ENCODE data around the gene CGREF1. TPM values are rescaled to one million over a fixed set of nuclear protein-coding genes. Genes with fewer than 3 reads are reported as not detected.

Gene CGREF1
- total and polyA plus RNA-seq, 7 donors = 0.68 to 2.6 (median 1.1) TPM; not detected in 2

DNA sequence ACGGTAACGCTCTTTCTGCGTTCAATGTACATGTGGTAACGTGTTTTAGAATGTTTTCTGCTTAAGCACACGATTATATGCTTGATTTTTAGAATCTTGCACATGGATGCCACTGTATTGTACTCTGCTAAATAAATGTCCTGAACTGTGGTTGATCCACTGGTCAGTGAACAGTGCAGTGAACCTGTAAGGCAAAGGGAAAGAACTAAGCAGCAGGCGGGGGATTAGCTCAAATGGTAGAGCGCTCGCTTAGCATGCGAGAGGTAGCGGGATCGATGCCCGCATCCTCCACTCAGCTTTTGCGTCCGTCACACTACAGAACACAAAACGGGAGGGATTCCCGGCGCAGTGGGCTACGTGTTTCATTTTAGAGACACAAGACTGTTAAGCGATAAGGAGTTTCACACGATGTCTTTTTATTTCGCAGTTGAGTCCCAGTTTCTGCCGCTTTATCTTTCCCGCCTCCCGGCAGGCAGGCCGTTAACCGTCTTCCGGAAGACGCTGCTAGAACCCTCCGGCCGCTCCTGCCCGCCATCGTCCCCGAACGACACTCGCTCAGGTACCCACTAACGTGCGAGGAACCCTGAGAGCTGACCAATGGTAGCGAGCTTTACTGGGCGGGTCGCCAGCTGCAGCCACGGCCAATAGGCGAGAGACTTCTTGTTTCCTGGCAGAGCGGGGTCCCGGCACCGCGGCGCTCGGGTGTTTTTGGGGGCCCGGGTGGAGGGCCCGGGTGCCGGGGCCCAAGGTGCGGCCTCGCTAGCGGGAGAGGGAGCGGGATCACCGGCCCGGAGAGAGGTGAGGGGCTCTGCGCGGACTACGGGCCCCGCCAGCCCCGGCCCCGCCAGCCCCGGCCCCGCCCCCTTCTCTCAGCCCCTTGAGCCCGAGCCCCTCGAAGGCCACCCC lies 67.7 kb downstream of the CGREF1 start, which contains the start of gene AGBL5:
TSS of gene AGBL5 (plus strand) at position 673 of the 906 bp plus-strand sequence. CDS start 1,291 bp downstream, outside the sequence.
- Histone ChIP-seq H3K36me3 (peaks cover 12 to 32% (median 17%) of the 10 kb centered on the region in 4 donors), H3K9me3 (no peaks in the 10 kb centered on the region), H3K27me3 (no peaks in the 10 kb centered on the region), H3K27ac (peak within 1 kb of the TSS; percentile 90 to 96 (median 92)), H3K4me1 (peaks cover 0 to 26% (median 17%) of the 10 kb centered on the region in 4 donors), H3K4me3 (peak within 1 kb of the TSS; percentile 77 to 91 (median 84))
- TF ChIP-seq CTCF (IDR thresholded peaks at IDR 0.05) (no peak), POLR2AphosphoS5 (IDR thresholded peaks at IDR 0.05) (peak; percentile 81 to 90 (median 84)), POLR2A (IDR thresholded peaks at IDR 0.05) (peak; percentile 49 to 71)
- intact Hi-C loops (cut with DNase I) = loop anchor here (1.0 kb wide), 4 partner anchors 19 to 35 kb away; partner anchors contain the start of genes KHK, OST4 and TMEM214
- WGBS, 2 donors = 0 to 1% methylated on average over 67 of the region's 67 CpGs
- peak; percentile 99 for DNase-seq

Other genes starting within 250 kb of the CGREF1 start
- gene MAPRE3, start 148.5 kb downstream of the CGREF1 start, total RNA-seq = 10 to 100 TPM in 1 of 4 donors, 1 to 10 TPM in 3; 5.1 to 27.4 (median 8.9) TPM
- 10 to 100 TPM; 15.6 to 73.3 (median 32.1) TPM for gene MAPRE3, start 148.5 kb downstream of the CGREF1 start, polyA plus RNA-seq
- gene TMEM214, start 86.2 kb downstream of the CGREF1 start, total RNA-seq = 10 to 100 TPM; 26.4 to 39.4 (median 35.0) TPM
- gene TMEM214, start 86.2 kb downstream of the CGREF1 start, polyA plus RNA-seq = 10 to 100 TPM; 16.0 to 65.7 (median 16.2) TPM
- gene AGBL5, start 67.5 kb downstream of the CGREF1 start, total RNA-seq = 10 to 100 TPM; 16.8 to 23.3 (median 18.1) TPM
- gene AGBL5, start 67.5 kb downstream of the CGREF1 start, polyA plus RNA-seq = 10 to 100 TPM; 12.4 to 16.2 (median 13.4) TPM
- gene OST4, start 47.5 kb downstream of the CGREF1 start, total RNA-seq = 100 to 1,000 TPM; 244 to 428 (median 382) TPM
- gene OST4, start 47.5 kb downstream of the CGREF1 start, polyA plus RNA-seq = 100 to 1,000 TPM; 366 to 688 (median 635) TPM
- 100 to 1,000 TPM; 156 to 350 (median 279) TPM for gene EMILIN1, start 40.5 kb downstream of the CGREF1 start, total RNA-seq
- gene EMILIN1, start 40.5 kb downstream of the CGREF1 start, polyA plus RNA-seq = 10 to 100 TPM in 1 of 3 donors, 1 to 10 TPM in 2; 4.8 to 50.9 (median 5.3) TPM
- gene KHK, start 32.4 kb downstream of the CGREF1 start, total RNA-seq = 1 to 10 TPM; 1.6 to 5.3 (median 3.8) TPM
- gene KHK, start 32.4 kb downstream of the CGREF1 start, polyA plus RNA-seq = 10 to 100 TPM in 1 of 3 donors, 1 to 10 TPM in 2; 2.4 to 12.7 (median 6.7) TPM
- gene ABHD1, start 4.7 kb upstream of the CGREF1 start, total RNA-seq = not detected
- under 1 TPM in 1 of 3 donors, not detected in 2; 0.15 TPM for gene ABHD1, start 4.7 kb upstream of the CGREF1 start, polyA plus RNA-seq
- 10 to 100 TPM; 47.6 to 58.5 (median 51.6) TPM for gene PREB, start 15.5 kb upstream of the CGREF1 start, total RNA-seq
- 10 to 100 TPM; 28.2 to 50.1 (median 41.8) TPM for gene PREB, start 15.5 kb upstream of the CGREF1 start, polyA plus RNA-seq
- gene PRR30, start 20.3 kb upstream of the CGREF1 start, total RNA-seq = not detected
- not detected for gene PRR30, start 20.3 kb upstream of the CGREF1 start, polyA plus RNA-seq
- gene TCF23, start 29.9 kb upstream of the CGREF1 start, total RNA-seq = not detected
- under 1 TPM in 1 of 3 donors, not detected in 2; 0.03 TPM for gene TCF23, start 29.9 kb upstream of the CGREF1 start, polyA plus RNA-seq
- gene ATRAID, start 92.9 kb upstream of the CGREF1 start, total RNA-seq = 100 to 1,000 TPM; 128 to 226 (median 159) TPM
- gene ATRAID, start 92.9 kb upstream of the CGREF1 start, polyA plus RNA-seq = 10 to 100 TPM; 58.5 to 99.7 (median 73.9) TPM
- gene SLC5A6, start 93.1 kb upstream of the CGREF1 start, total RNA-seq = 10 to 100 TPM in 3 of 4 donors, 1 to 10 TPM in 1; 7.2 to 15.5 (median 12.9) TPM
- 10 to 100 TPM in 1 of 3 donors, 1 to 10 TPM in 2; 2.4 to 26.7 (median 3.5) TPM for gene SLC5A6, start 93.1 kb upstream of the CGREF1 start, polyA plus RNA-seq
- 10 to 100 TPM in 3 of 4 donors, 1 to 10 TPM in 1; 9.1 to 25.2 (median 17.1) TPM for gene CAD, start 98.2 kb upstream of the CGREF1 start, total RNA-seq
- gene CAD, start 98.2 kb upstream of the CGREF1 start, polyA plus RNA-seq = 10 to 100 TPM in 1 of 3 donors, 1 to 10 TPM in 2; 1.8 to 27.4 (median 3.0) TPM
- 1 to 10 TPM in 1 of 4 donors, under 1 TPM in 2, not detected in 1; 0.28 to 1.1 (median 0.68) TPM for gene SLC30A3, start 143.9 kb upstream of the CGREF1 start, total RNA-seq
- under 1 TPM in 2 of 3 donors, not detected in 1; 0.10 to 0.60 TPM for gene SLC30A3, start 143.9 kb upstream of the CGREF1 start, polyA plus RNA-seq
- gene DNAJC5G, start 156.3 kb upstream of the CGREF1 start, total RNA-seq = 1 to 10 TPM in 1 of 4 donors, under 1 TPM in 1, not detected in 2; 0.71 to 1.7 TPM
- gene DNAJC5G, start 156.3 kb upstream of the CGREF1 start, polyA plus RNA-seq = not detected
- under 1 TPM in 1 of 4 donors, not detected in 3; 0.41 TPM for gene TRIM54, start 163.3 kb upstream of the CGREF1 start, total RNA-seq
- gene TRIM54, start 163.3 kb upstream of the CGREF1 start, polyA plus RNA-seq = under 1 TPM in 2 of 3 donors, not detected in 1; 0.16 to 0.46 TPM
- 1 to 10 TPM in 3 of 4 donors, under 1 TPM in 1; 0.71 to 6.5 (median 2.8) TPM for gene UCN, start 189.3 kb upstream of the CGREF1 start, total RNA-seq
- gene UCN, start 189.3 kb upstream of the CGREF1 start, polyA plus RNA-seq = under 1 TPM in 1 of 3 donors, not detected in 2; 0.89 TPM
- 10 to 100 TPM; 48.1 to 68.6 (median 61.1) TPM for gene MPV17, start 204.0 kb upstream of the CGREF1 start, total RNA-seq
- gene MPV17, start 204.0 kb upstream of the CGREF1 start, polyA plus RNA-seq = 10 to 100 TPM; 22.2 to 61.8 (median 28.7) TPM
- gene GTF3C2, start 237.6 kb upstream of the CGREF1 start, total RNA-seq = 10 to 100 TPM; 23.3 to 46.5 (median 28.9) TPM
- gene GTF3C2, start 237.6 kb upstream of the CGREF1 start, polyA plus RNA-seq = 10 to 100 TPM; 28.8 to 33.4 (median 31.9) TPM

Measured in sigmoid colon (tissue), 7 donors.